Measurements from ENCODE around the gene ALKBH5. TPM values are rescaled to one million over a fixed set of nuclear protein-coding genes. Genes with fewer than 3 reads are reported as not detected.

Gene ALKBH5
- total RNA-seq, 1 donor from 2014 or later, result 168 TPM

DNA sequence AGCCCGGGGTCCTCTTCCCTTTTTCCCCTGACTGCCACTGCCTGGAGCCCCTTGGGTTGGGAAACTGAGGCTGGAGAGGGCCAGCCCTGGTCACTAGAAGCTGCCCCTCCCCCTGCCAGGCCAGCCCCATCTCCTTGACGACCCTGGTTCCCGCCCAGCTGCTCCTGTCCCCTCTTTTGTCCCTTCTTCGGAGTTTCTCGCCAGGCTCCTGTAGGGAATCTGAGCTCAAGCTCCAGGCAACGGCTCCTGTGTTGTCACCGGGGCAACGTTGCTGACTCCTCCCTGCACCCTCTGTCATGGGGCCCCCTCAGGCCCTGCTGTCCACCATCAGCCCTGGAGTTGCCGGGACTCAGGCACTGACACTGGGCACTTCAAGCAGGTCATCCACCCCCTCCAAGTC is 47.5 kb downstream of the ALKBH5 start:
- no peak for DNase-seq (ENCODE audit: low spot score)
- intact Hi-C loops (cut with DNase I), result no loop called here

DNA sequence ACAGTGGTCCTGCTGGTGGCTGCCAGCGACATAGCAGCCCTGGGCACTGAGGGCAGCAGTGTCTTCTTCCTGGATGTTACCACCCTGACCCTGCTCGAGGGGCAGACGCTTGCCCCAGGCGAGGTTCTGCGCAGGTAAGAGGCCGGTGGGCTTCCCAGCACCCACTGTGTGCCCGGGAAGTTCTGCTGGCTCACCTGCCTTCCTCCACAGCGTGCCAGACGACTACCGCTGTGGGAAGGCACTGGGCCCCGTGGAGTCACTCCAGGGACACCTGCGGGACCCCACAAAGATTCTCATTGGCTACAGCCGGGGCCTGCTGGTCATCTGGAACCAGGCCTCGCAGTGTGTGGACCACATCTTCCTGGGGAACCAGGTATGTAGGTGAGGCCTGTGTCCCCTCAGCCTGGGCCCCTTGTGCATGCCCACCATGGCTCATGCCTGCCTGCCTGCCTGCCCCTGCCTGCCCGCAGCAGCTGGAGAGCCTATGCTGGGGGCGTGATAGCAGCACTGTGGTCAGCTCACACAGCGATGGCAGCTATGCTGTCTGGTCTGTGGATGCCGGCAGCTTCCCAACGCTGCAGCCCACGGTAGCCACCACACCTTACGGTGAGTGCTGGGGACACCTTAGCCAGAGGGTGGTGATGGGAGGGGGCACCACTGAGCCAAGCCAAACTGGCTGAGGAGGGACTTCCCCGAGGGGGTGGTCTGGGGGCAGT is 50.3 kb downstream of the ALKBH5 start:
- no peak for DNase-seq (ENCODE audit: low spot score)
- intact Hi-C loops (cut with DNase I), result no loop called here

DNA sequence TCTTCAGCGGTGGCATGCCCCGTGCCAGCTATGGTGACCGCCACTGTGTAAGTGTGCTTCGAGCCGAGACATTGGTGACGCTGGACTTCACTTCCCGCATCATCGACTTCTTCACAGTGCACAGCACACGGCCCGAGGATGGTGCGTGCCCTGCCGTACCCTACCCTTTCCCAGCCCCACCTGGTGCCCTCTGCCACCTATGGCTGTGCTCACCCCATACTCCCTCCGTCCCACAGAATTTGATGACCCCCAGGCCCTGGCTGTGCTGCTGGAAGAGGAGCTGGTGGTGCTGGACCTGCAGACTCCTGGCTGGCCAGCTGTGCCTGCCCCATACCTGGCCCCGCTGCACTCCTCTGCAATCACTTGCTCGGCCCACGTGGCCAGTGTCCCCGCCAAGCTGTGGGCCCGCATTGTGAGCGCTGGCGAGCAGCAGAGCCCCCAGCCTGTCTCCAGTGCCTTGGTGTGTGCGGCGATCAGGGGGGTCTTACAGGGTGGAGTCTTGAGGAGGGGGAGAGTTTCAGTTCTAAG is 51.3 kb downstream of the ALKBH5 start:
- DNase-seq (ENCODE audit: low spot score), result no peak

DNA sequence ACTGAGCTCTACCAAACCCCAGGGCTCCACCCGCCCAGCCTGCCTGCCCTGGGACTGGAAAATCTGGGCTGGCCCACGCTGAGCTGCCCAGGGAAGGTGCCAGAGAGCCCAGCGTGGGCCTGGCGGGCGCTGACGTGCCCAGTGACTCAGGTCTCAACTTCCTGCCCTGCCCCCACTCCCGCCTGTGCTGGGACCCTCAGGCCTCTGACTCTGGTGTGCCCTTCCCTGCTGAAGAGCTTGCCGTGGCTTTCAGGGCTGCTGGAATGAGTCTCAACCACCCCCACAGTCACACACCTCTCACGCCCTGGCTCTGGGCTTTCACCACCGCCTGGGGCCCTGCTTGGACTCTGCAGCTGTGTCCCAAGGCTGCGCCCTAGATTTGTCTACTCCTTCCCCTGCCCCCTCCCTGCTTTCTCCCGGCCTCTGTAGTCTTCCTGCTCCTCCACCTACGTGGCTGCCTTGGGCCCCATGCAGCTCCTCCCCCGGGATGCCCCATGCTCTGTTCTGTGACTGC is 52.2 kb downstream of the ALKBH5 start:
- intact Hi-C loops (cut with DNase I), result no loop called here

More for the DNA sequence above, 51.3 kb downstream of the ALKBH5 start:
- intact Hi-C loops (cut with DNase I), result no loop called here

DNA sequence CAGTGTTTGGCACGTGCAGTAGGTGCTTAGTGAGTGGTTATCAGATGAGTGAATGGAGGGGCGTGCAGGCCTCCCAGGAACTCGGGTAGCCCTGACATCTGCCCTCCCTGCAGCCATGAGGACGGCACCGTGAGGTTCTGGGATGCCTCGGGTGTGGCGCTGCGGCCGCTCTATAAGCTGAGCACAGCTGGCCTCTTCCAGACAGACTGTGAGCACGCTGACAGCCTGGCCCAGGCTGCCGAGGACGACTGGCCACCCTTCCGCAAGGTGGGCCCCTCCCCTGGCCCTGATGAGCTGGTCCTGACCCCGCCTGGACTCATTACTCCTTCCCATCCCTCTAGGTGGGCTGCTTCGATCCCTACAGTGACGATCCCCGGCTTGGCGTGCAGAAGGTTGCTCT is 52.9 kb downstream of the ALKBH5 start:
- intact Hi-C loops (cut with DNase I), result no loop called here
- DNase-seq (ENCODE audit: low spot score), result no peak

More for the DNA sequence above, 52.2 kb downstream of the ALKBH5 start:
- no peak for DNase-seq (ENCODE audit: low spot score)

DNA sequence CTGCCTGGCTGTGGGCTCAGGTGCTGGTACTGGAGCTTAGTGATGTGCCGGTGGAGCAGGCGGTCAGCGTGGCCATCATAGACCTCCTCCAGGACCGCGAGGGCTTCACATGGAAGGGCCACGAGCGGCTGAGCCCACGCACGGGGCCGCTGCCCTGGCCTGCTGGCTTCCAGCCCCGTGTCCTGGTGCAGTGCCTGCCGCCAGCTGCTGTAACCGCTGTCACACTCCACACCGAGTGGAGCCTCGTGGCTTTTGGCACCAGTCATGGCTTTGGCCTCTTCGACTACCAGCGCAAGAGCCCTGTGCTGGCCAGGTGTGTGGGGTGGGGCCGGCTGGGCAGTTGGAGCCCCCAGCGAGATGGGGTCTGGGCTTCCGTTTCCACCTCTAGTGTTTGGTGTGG is 53.8 kb downstream of the ALKBH5 start:
- intact Hi-C loops (cut with DNase I), result no loop called here
- no peak for DNase-seq (ENCODE audit: low spot score)

DNA sequence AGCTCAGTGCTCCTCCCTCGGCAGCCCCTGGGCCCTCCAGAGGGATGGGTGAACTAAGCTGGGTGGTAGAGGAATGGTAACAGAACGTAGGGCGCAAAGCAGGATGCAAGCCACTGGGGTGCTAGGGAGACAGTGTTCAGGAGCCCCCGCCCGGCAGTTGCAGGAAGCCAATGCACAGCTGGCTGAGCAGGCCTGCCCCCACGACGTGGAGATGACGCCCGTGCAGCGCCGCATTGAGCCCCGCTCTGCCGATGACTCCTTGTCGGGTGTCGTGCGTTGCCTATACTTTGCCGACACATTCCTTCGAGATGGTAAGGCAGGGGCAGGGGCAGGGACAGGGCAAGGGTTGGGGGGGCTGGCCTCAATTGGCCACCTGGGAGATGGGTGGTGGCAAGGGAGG is 54.7 kb downstream of the ALKBH5 start:
- intact Hi-C loops (cut with DNase I), result no loop called here
- no peak for DNase-seq (ENCODE audit: low spot score)

DNA sequence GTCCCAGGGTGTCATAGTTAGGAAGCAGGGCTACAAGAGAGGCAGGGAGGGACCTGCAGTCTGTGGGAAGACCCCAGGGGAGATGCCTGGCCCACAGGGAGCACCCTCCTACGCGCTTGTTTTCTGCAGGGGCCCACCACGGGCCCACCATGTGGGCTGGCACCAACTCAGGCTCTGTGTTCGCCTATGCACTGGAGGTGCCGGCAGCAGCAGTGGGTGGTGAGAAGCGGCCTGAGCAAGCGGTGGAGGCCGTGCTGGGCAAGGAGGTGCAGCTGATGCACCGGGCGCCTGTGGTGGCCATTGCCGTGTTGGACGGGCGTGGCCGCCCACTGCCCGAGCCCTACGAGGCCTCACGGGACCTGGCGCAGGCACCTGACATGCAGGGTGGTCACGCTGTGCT is 56.8 kb downstream of the ALKBH5 start:
- no peak for DNase-seq (ENCODE audit: low spot score)
- intact Hi-C loops (cut with DNase I), result no loop called here

DNA sequence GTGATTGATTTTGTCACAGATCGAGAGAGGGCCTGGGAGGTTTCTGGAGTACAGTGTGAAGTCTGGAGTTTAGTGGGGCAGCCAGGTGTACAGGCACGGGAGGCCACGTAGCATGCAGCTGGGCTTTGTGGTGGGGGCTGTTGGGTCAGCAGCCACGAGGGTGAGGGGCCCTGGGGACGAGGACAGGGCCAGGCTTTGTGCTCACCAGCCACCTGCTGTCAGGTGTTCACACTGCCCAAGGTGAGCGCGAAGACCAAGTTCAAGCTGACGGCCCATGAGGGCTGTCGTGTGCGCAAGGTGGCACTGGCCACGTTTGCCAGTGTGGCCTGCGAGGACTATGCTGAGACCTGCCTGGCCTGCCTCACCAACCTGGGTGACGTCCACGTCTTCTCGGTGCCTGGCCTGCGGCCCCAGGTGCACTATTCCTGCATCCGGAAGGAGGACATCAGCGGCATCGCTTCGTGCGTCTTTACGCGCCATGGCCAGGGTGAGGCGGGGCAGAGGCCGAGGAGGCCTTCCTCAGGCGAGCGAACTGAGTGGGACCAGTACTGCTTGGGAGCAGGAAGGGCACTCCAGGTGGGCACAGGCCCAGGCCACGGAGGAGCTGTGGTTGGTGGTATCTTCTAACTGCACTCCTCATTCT is 57.7 kb downstream of the ALKBH5 start:
- DNase-seq (ENCODE audit: low spot score), result no peak
- intact Hi-C loops (cut with DNase I), result no loop called here

DNA sequence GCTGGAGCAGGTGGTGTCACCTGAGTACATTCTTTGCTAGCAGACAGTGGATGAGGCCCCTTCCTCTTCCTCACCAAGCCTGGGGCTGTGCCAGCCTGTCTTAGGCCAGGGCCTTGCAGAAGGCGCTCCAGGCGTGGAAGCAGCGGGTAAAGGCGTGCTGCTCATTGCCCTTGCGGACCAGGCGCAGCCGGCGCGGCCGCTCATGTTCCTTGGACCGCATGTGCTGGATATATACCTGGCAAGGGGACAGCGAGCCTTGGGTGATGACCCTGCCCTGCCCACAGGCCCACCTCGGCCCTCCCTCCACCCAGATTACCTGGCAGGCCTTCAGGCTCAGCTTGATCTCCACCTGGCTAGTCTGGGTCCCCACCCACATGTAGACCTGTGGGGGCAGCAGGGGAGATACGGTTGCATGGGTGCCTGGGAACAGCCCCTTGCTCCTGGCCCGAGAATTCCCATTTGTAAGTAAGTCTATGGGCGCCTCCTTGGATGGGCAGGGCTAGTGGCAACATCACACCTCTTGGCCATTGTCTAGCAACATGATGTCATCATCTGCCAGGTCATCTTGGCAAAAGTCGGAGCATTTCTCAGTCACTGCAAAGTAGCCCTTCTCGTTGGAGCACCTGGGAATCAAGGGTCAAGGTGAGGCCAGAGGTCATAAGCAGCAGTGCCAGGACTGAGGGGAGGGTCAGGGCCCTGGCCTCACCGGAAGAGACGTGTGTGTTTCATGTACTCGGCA is 61.6 kb downstream of the ALKBH5 start:
- intact Hi-C loops (cut with DNase I), result loop anchor here (5.0 kb wide), 1 partner anchor 72 kb away; the partner anchor contains the start of gene SMCR8
- no peak for DNase-seq (ENCODE audit: low spot score)

DNA sequence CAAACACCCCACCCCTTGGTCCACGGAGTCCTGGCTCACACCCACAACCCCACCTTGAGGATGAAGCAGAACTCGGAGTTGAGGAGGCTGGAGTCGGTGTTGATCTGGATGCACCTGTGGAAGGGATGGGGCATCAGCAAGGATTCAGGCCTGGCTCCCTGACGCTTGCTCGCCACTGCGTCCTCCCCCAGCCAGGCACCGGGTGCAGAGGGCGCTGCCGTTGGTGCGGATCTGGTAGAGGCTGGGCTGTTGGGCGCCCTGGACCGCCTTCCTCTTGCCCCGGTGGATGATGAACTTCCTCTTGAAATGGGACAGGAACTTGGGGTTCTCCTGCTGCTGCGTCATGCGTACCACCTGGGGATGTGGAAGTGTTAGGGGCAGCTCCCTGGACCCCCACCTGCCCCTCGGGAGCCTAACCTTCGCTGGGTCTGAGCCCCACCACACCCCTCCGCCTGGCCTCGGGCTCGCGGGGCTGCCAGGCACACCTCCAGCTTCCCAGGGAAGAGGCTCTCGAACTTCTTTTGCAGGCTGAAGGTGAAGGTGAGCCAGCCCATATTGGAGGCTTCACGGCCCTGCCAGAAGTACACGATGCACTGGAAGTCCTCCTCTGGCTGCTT is 62.6 kb downstream of the ALKBH5 start:
- DNase-seq (ENCODE audit: low spot score), result no peak
- intact Hi-C loops (cut with DNase I), result loop anchor here (5.0 kb wide), 1 partner anchor 71 kb away; the partner anchor contains the start of gene SMCR8

DNA sequence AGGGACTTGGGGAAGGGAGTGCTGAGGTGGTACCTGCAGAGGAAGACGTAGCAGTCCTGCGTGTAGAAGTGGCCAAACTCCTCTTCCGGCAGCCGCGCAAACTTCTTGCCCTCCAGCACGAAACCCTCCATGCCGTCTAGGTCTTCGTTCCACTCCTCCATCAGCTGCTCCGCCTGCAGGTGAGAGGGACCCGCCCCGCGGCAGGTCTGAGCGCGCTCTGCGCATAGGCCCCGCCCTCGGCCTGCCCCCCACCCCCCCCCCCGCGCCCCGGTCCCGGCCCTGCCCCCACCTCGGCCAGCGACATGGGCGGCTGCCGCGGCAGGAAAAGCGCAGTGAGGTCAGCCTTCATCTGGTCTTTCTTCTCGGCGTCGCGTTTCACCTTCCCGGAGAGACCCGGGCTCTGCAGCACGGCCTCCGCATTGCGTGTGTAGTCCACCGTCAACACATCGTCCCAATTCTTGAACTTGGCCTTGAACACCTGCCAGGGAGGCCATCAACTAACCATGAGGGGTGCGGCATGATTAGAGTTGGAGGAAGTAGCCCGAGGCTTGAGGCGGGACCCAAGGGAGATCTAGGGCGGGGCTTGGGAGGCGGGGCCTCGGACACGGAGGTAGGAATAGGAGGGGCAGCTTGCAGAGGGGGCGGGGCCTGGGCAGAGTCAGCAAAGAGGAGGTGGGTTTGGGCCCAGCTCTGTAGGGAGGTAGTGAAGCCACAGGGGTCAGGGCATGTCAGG is 63.4 kb downstream of the ALKBH5 start:
- intact Hi-C loops (cut with DNase I), result loop anchor here (5.0 kb wide), 1 partner anchor 70 kb away; the partner anchor contains the start of gene SMCR8
- DNase-seq (ENCODE audit: low spot score), result no peak

DNA sequence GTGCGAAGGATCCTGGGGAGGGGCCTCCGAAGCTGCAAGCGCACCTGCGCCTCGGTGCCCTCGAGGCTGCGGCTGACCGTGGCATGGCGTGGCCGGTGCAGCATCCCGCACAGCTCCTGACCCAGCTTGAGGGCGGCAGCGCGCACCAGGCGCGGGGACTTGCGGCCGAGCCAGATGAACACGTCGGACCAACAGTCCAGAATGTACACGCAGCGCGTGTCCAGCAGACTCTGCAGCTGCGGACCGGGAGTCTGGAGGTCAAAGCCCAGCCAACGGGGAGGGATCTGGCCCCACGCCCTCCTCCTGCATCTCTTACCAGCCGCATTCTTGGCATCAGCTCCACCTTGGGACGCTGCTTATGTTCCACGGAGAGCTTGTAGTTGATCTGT is 64.0 kb downstream of the ALKBH5 start:
- intact Hi-C loops (cut with DNase I), result loop anchor here (5.0 kb wide), 1 partner anchor 70 kb away; the partner anchor contains the start of gene SMCR8

DNA sequence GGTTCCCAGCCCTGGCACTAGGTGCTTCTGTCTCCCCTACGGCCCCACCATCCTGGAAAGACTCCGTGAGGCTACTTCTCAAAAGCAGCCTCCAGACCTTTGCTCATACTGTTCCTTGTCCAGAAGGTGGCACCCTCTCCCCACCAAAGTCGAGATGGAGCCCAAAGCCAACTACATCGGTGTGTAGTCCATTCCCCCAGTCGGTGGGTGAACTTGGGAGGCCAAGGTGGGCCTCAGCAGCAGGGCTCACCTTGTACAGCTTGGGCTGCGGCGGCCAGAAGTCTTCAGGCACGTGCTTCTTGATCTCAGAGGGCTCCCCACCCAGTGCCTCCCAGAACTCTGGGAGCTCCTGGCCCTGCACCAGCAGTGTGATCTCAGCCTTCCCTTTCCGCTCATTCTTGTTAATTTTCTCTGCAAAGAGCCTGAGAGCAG is 64.7 kb downstream of the ALKBH5 start:
- DNase-seq (ENCODE audit: low spot score), result no peak
- intact Hi-C loops (cut with DNase I), result loop anchor here (5.0 kb wide), 1 partner anchor 69 kb away; the partner anchor contains the start of gene SMCR8

More for the DNA sequence above, 64.0 kb downstream of the ALKBH5 start:
- DNase-seq (ENCODE audit: low spot score), result no peak

DNA sequence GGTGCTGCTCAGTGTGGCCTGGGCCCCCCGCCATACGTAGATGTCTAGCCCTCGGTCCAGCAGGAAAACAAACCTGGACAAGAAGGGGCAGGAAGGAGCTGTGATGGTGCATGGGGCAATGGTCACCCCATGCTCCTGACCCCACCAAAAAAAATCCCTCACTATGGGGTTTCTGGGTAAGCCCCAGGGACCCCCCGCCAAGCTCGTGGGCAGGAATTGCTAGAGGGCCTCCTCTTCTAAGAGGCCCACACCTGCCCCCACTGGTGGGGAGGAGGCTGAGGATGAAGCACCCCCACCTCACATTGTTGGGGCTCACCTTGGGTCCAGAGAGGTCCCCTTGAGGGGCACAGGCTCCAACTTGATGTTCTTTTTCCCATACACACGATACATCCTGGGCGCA is 65.2 kb downstream of the ALKBH5 start:
- intact Hi-C loops (cut with DNase I), result loop anchor here (5.0 kb wide), 1 partner anchor 68 kb away; the partner anchor contains the start of gene SMCR8
- no peak for DNase-seq (ENCODE audit: low spot score)

DNA sequence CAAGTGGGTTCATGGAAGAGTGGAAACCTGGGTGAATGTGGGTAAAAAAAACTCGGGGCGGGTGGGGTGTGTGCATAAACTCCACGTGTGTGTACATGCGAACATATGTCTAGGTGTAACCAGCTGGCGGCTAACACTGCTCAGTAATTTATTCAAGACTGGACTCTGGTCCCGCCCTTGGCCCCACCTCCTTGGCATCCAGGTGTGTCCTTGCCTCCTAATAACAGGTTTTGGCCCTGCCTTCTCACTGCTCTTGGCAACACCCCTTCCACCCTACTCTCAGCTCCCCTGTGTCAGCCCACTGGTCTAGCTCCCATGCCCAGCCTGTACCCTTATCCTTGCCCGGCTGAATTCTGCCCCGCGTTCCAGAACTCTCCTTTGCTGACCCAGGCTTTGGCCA is 66.6 kb downstream of the ALKBH5 start:
- no peak for DNase-seq (ENCODE audit: low spot score)
- intact Hi-C loops (cut with DNase I), result no loop called here

DNA sequence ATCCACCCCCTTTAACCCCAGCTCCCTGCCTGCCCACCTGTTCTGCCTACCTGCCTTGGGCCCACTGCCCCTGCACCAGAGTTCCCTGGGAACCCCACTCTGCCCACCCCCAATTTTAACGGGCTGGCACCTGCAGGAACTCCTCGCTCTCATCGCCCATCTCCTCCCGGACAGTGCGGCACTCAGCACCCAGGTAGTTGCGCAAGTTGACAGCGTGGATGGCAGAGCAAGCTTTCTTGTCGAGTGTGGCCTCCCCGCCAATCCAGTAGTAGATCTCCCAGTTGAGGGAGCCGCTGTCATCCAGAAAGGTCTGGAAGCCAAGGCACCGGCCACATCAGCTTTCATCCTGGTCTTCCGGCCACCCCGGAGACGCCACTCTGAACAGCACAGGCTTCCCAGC is 67.1 kb downstream of the ALKBH5 start:
- intact Hi-C loops (cut with DNase I), result no loop called here
- no peak for DNase-seq (ENCODE audit: low spot score)

DNA sequence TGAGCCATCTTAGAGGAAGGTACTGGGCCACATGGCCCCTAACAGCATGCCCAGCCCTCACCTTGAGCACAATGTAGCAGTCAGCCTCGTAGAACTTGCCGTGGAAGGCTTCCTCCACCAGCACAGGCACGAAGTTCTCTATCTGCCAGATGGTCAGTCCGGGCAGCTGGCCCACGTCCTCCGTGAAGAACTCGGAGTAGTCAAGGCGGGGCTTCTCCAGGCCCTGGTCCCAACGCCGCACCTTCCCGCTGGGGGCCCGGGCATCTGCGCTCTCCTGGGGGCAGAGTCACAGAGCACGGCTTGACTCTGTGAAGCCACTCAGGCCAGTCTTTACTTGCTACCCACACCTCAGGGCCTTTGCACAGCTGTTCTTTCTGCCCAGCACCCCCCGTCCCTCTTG is 67.6 kb downstream of the ALKBH5 start:
- intact Hi-C loops (cut with DNase I), result no loop called here
- no peak for DNase-seq (ENCODE audit: low spot score)

DNA sequence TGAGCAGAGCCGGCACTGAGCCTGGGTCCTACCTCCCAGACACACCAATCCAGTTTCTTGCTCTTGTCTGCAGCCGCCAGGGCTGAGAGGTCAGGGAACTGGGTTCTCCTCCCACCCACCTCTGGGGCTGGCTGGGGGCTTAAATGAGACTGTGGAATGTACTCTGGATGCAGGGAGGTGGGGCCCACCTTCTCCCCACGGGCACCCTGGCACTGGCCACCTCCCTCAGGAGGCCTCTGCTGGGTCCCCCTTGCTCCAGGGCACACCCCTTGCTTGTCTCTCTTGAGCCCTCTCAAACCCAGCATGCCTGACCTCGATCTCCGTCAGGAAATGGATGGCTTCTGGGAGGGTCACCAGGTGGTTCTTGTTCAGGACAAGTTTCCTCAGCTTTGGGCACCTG is 68.5 kb downstream of the ALKBH5 start:
- intact Hi-C loops (cut with DNase I), result no loop called here
- no peak for DNase-seq (ENCODE audit: low spot score)
